ENCODE measurements around the gene SEC16A. TPM values are rescaled to one million over a fixed set of nuclear protein-coding genes. Genes with fewer than 3 reads are reported as not detected.

Gene SEC16A
- total RNA-seq, 2 donors from 2014 or later = 35.3 to 75.8 TPM

DNA sequence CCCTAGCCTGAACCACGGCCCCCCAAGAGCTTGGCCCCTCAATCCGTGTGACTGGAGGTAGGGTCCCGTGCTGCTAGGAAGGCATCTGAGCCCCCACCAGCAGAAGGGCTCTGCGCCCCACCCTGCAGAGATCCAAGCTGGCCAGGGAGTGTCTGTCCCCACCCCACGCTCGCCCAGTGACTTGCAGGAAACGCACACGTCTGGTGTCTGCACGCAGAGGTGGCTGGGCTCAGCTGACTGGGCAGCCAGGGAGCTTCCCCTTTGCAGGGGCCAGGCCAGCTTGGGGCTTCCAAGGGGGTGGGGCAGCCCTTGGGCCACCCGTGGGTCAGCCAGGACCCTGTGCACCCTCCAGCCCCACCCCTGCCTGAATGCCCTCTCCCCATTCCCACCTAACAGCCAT, 38.7 kb upstream of the SEC16A start:
- no peaks in the 10 kb centered on the region for H3K9me3 ChIP-seq
- peaks cover 66% of the 10 kb centered on the region for H3K4me1 ChIP-seq
- TF ChIP-seq, protein P1, sequence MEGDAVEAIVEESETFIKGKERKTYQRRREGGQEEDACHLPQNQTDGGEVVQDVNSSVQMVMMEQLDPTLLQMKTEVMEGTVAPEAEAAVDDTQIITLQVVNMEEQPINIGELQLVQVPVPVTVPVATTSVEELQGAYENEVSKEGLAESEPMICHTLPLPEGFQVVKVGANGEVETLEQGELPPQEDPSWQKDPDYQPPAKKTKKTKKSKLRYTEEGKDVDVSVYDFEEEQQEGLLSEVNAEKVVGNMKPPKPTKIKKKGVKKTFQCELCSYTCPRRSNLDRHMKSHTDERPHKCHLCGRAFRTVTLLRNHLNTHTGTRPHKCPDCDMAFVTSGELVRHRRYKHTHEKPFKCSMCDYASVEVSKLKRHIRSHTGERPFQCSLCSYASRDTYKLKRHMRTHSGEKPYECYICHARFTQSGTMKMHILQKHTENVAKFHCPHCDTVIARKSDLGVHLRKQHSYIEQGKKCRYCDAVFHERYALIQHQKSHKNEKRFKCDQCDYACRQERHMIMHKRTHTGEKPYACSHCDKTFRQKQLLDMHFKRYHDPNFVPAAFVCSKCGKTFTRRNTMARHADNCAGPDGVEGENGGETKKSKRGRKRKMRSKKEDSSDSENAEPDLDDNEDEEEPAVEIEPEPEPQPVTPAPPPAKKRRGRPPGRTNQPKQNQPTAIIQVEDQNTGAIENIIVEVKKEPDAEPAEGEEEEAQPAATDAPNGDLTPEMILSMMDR (IDR thresholded peaks at IDR 0.05) = no peak
- TF ChIP-seq POLR2A (IDR thresholded peaks at IDR 0.05) = no peak
- no peak overlapping the region for H3K4me3 ChIP-seq
- DNase-seq (peak in 1 of 4 donors; percentile 72), ATAC-seq (no peak)
- no peaks in the 10 kb centered on the region for H3K27me3 ChIP-seq
- 27 to 70% methylated on average over 1 to 7 of the region's 10 CpGs for WGBS, 2 donors
- H3K36me3 ChIP-seq (replicated peaks in 1 of 2; ENCODE audit: insufficient read depth in 1 of 2, low read depth in 2 of 2) = peaks cover 11 to 13% of the 10 kb centered on the region in 2 donors
- H3K27ac ChIP-seq = peak overlapping the region in 1 of 4 donors; percentile 2
- intact Hi-C loops (cut with DNase I) = no loop called here

DNA sequence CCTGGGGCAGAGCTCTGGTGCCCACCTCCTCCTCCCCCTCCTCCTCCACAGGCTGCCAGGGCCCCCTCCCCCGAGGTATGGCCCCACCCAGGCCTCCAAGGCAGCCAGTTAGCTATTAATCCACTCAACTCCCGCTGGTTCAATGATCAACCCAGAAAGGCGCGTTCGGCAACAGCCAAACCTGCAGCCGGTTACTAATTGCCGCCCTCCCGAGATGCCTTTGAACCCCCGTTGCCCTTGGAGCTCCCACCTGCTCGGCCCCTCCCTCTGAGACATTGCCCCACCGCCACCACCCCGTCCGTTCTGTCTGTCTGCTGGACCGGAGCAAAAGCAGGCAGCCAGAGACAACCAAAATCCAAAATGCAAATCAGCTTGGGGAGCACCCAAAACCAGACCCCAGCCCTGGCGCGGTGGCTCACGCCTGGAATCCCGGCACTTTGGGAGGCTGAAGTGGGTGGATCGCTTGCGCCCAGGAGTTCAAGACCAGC, 37.3 kb upstream of the SEC16A start:
- intact Hi-C loops (cut with DNase I) = no loop called here
- H3K4me3 ChIP-seq = no peak overlapping the region
- H3K27me3 ChIP-seq = no peaks in the 10 kb centered on the region
- TF ChIP-seq, protein P1 (IDR thresholded peaks at IDR 0.05) = no peak
- no peak for TF ChIP-seq POLR2A (IDR thresholded peaks at IDR 0.05)
- WGBS, 2 donors = 55 to 66% methylated on average over 6 to 20 of the region's 20 CpGs
- H3K9me3 ChIP-seq = no peaks in the 10 kb centered on the region
- peaks cover 51% of the 10 kb centered on the region for H3K4me1 ChIP-seq
- DNase-seq = peak; percentile 54 to 74 (median 64)
- H3K27ac ChIP-seq = peak overlapping the region in 3 of 4 donors; percentile 41 to 50 (median 47)
- peak; percentile 71 for ATAC-seq
- H3K36me3 ChIP-seq (replicated peaks in 1 of 2; ENCODE audit: insufficient read depth in 1 of 2, low read depth in 2 of 2) = peaks cover 13 to 18% of the 10 kb centered on the region in 2 donors

DNA sequence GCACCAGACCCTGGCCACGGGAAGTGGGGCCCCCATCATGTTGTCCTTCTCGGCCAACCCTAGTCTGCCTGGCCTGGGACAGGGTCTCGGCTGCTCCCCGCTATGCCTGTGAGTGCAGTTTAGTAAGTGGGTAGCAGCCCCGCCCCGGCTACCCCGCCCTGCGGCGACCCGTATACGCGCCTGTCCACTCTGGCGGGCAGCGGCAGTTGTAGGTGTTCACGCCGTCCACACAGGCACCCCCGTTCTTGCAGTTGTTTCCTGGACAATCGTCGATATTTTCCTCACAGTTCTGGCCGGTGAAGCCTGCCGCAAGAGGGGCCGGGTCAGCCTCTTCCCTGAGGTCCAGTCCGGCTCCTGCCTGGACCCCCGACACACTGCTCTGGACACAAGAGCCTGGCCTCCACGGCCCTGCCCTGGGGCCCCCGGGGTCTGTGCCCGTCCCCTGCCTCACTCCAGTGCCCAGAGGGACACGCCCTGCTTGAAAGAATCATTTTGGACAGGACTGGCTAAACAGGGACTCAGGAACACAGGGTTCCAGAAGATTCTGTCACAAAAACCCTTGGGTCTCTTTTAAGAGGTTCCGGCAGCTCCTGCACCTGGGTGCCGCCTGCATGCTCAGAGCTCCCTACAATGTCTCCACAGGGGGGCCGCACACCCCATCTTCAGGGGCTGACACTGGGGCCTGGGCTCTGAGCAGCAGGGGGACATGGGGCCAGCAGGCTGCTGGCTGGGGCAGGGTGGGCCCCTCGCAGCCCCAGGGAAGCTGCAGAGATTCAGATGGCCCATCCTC, 36.6 kb upstream of the SEC16A start:
- TF ChIP-seq, protein P1 (IDR thresholded peaks at IDR 0.05) = no peak
- TF ChIP-seq POLR2A (IDR thresholded peaks at IDR 0.05) = no peak
- Histone ChIP-seq H3K9me3 (no peaks in the 10 kb centered on the region), H3K4me3 (no peak overlapping the region), H3K27ac (peak overlapping the region in 3 of 4 donors; percentile 14 to 50 (median 47)), H3K27me3 (no peaks in the 10 kb centered on the region), H3K4me1 (peaks cover 45% of the 10 kb centered on the region), H3K36me3 (replicated peaks in 1 of 2; ENCODE audit: insufficient read depth in 1 of 2, low read depth in 2 of 2) (peaks cover 13 to 24% of the 10 kb centered on the region in 2 donors)
- intact Hi-C loops (cut with DNase I) = no loop called here
- ATAC-seq = peak; percentile 1
- no peak for DNase-seq
- WGBS, 2 donors = 87% methylated on average over 27 to 31 of the region's 32 CpGs

DNA sequence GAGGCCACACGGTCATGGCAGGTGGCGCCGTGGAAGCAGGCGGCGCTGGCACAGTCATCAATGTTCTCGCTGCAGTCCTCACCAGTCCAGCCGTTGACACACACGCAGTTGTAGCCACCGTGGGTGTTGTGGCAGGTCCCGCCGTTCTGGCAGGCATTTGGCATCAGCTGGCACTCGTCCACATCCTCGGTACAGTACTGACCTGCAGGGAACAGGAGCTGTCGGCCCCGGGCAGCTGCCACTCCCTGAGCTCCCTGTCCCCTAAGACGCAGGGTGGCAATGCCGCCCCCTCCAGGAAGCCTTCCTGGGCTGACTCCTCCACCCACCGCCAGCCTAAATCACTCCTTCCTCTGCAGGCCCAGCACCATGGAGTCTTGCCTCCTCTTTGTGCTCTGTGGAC, 35.8 kb upstream of the SEC16A start:
- DNase-seq (no peak), ATAC-seq (no peak)
- Histone ChIP-seq H3K4me1 (peaks cover 36% of the 10 kb centered on the region), H3K27me3 (no peaks in the 10 kb centered on the region), H3K9me3 (no peaks in the 10 kb centered on the region), H3K27ac (no peak overlapping the region), H3K36me3 (replicated peaks in 1 of 2; ENCODE audit: insufficient read depth in 1 of 2, low read depth in 2 of 2) (peaks cover 13 to 29% of the 10 kb centered on the region in 2 donors), H3K4me3 (no peak overlapping the region)
- intact Hi-C loops (cut with DNase I) = no loop called here
- no peak for TF ChIP-seq POLR2A (IDR thresholded peaks at IDR 0.05)
- TF ChIP-seq, protein P1 (IDR thresholded peaks at IDR 0.05) = no peak
- WGBS, 2 donors = 74 to 83% methylated on average over 15 to 18 of the region's 18 CpGs

All from body of pancreas (tissue), 4 donors.